Measurements from ENCODE around the gene PDE11A.

DNA sequence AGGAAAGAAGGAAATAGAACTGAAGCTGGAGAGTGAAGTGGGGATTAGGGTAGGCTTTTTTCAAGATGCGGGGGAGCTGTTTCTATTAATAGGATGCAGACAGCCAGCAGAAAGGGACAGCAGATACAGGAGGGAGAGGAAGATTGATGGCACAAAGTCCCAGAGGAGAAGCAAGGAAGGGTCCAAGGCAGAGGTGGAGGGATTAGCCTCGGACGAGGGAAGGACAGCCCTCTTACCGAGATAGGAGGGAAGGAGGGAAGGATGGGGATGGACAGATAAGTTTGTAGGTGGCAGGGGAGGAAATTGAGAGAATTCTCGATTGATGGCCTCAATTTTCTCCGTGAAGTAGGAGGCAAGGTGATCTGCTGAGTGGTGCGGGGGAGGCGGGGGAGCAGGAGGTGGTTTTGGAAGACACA, 362.6 kb downstream of the PDE11A start:
- TF ChIP-seq, protein P1, sequence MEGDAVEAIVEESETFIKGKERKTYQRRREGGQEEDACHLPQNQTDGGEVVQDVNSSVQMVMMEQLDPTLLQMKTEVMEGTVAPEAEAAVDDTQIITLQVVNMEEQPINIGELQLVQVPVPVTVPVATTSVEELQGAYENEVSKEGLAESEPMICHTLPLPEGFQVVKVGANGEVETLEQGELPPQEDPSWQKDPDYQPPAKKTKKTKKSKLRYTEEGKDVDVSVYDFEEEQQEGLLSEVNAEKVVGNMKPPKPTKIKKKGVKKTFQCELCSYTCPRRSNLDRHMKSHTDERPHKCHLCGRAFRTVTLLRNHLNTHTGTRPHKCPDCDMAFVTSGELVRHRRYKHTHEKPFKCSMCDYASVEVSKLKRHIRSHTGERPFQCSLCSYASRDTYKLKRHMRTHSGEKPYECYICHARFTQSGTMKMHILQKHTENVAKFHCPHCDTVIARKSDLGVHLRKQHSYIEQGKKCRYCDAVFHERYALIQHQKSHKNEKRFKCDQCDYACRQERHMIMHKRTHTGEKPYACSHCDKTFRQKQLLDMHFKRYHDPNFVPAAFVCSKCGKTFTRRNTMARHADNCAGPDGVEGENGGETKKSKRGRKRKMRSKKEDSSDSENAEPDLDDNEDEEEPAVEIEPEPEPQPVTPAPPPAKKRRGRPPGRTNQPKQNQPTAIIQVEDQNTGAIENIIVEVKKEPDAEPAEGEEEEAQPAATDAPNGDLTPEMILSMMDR (IDR thresholded peaks at IDR 0.05): no peak
- TF ChIP-seq POLR2A (IDR thresholded peaks at IDR 0.05): no peak

Data from uterus (tissue), 2 donors.